GM18951 (cell line): ENCODE results near the gene ASPN.

Source experiments
- POLR2A ChIP-seq: IDR thresholded peaks from 4 replicates; pipeline ENCODE4 v1.6.1; 2011; ENCODE audit warnings: mild to moderate bottlenecking; ENCODE audit not compliant: insufficient read length, insufficient read depth; ENCODE audit errors: extremely low read depth
- in situ Hi-C: fragments of 300-500 bp; cut with MboI; formaldehyde crosslinking; loops from one replicate; pipeline ENCODE4 v1.12.0; 2022; ENCODE audit warnings: low sequenced_read_pairs, mixed read lengths, inconsistent platforms; ENCODE audit not compliant: unreplicated experiment

The ASPN gene

DNA sequence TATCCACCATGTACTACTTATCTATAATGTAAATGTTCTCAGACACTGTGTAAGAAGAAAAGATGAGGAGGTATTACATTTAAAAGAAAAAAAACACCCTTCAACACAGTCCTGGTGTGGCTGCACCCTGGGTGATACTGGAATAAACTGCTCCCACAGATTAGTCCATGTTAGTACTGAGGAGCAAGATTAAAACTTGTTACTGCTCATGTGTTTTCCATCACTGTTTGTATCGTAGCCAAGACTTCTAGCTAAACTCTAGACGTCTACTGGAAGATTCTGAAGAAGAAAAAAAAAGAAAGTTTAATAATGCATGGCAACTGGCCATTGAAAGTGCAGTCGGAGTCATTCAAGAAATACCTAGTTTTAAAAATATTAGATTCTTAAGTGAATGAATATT, at the start of gene ASPN:
Gene ASPN (minus strand): TSS at position 178 of the 400 bp plus-strand sequence.
- no peak for TF ChIP-seq POLR2A
- in situ Hi-C loops = no loop called here

DNA sequence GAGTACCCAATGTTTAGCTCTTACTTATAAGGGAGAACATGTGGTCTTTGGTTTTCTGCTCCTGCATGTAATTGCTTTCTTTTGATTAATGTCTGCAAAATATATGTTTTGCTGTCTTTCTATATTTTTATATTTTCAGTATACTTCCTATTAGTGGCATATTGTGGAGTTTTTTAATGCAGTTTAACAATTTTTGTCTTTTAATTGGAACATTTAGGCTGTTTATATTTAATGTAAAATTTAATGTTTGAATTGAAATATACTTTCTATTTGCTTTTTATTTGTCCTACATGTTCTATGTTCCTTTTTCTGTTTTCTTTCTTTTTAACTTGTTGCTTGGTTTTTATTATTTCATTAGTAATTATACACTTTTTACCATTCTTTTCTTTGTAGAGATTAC, 48.6 kb upstream of the ASPN start:
- in situ Hi-C loops = no loop called here
- TF ChIP-seq POLR2A = no peak

DNA sequence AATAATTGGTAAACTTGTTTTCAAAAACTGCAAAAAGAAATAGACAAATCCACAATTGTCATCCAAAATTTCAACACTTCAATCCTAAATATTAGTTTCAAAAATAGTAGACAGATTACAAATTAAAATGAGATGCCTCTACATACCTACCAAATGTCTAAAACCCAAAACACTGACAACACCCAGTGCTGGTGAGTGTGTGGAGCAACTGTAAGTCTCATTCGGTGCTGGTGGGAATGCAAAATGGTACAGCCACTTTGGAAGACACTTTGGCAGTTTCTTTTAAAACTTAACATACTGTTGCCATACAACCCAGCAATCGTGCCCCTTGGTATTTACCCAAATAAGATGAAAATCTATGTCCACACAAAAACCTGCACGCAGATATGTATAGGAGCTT, 46.8 kb upstream of the ASPN start:
- no peak for TF ChIP-seq POLR2A
- in situ Hi-C loops = no loop called here

- no peak for TF ChIP-seq POLR2A
- in situ Hi-C loops = no loop called here
These were observed 46.2 kb upstream of the ASPN start for GRCh38 chr9:92528522-92528849.

- TF ChIP-seq POLR2A = no peak
- in situ Hi-C loops = no loop called here
These were observed 45.7 kb upstream of the ASPN start for GRCh38 chr9:92527832-92528521.

DNA sequence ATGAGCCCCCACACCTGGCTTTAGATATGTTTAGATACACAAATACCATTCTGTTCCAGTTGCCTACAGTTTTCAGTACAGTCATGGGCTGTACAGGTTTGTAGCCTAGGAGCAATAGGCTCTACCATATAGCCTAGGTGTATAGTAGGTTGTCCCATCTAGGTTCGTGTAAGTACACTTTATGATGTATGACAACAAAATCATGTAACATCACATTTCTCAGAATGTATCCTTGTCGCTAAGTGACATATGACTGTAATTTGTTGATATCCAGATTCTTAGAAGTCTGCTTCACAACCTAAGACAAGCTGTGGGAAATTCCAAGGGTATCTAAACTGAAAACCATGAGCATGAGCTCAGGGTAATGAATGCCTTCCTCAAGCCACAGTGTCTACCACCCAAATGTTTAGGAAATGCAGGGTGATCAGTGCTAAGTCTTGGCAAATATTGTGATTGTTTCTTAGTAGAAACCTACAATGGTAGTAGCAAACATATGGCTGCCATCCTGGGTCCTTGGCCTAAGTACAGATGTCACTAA, 45.1 kb upstream of the ASPN start:
- no peak for TF ChIP-seq POLR2A
- in situ Hi-C loops = no loop called here

- in situ Hi-C loops = no loop called here
- TF ChIP-seq POLR2A = no peak
These were observed 43.0 kb upstream of the ASPN start for GRCh38 chr9:92525306-92525705.

- in situ Hi-C loops = no loop called here
These were observed 42.6 kb upstream of the ASPN start for GRCh38 chr9:92524881-92525280.

GRCh38 chr9:92522983-92523970, 41.0 kb upstream of the ASPN start:
- no peak for TF ChIP-seq POLR2A
- in situ Hi-C loops = no loop called here

More at GRCh38 chr9:92524881-92525280, 42.6 kb upstream of the ASPN start:
- no peak for TF ChIP-seq POLR2A

DNA sequence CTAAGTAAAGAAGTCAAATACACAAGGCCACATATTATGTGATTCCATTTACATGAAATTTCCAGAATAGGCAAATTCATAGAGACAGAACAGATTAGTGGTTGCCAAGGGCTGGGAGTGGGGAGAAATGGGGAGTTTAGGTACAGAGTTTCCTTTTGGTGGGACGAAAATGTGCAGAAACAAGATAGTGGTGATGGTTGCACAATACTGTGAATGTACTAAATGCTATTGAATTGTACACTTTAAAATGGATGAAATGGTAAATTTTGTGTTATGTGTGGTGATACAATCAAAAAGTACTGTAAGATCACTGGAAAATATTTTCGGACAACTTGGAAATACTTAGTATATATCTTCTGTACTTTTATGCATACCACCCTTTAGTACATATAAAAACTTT, 38.5 kb upstream of the ASPN start:
- no peak for TF ChIP-seq POLR2A
- in situ Hi-C loops = no loop called here

GRCh38 chr9:92518199-92518598, 35.9 kb upstream of the ASPN start:
- TF ChIP-seq POLR2A = no peak
- in situ Hi-C loops = no loop called here

- in situ Hi-C loops = no loop called here
- no peak for TF ChIP-seq POLR2A
These were observed 34.7 kb upstream of the ASPN start for GRCh38 chr9:92517046-92517445.

GRCh38 chr9:92516521-92516920, 34.2 kb upstream of the ASPN start:
- in situ Hi-C loops = no loop called here

GRCh38 chr9:92514635-92515034, 32.3 kb upstream of the ASPN start:
- in situ Hi-C loops = no loop called here
- TF ChIP-seq POLR2A = no peak

More at GRCh38 chr9:92516521-92516920, 34.2 kb upstream of the ASPN start:
- no peak for TF ChIP-seq POLR2A

- in situ Hi-C loops = no loop called here
- no peak for TF ChIP-seq POLR2A
These were observed 31.0 kb upstream of the ASPN start for GRCh38 chr9:92513349-92513748.
